DMS114 treated with DMSO at 0.1 percent for 48 hours (cell line): Measurements from ENCODE around the gene SLC26A8.
"Not testable (repeated sequence)": the region's sequence is repeated elsewhere in the genome, so short reads cannot be mapped to it uniquely, and the experiment has no call there.

Experiments used
- DNase-seq: peaks from one replicate; lab custom pipeline; 2025; ENCODE audit not compliant: unreplicated experiment; lab: John Stamatoyannopoulos, UW

Gene SLC26A8

GRCh38 chr6:35954333-35954732, 70.1 kb downstream of the SLC26A8 start:
- no peak for DNase-seq

GRCh38 chr6:35948725-35949124, 75.7 kb downstream of the SLC26A8 start:
- DNase-seq, result no peak

- no peak for DNase-seq
These were observed 78.8 kb downstream of the SLC26A8 start for GRCh38 chr6:35945650-35946025.

GRCh38 chr6:35943390-35943789, 81.1 kb downstream of the SLC26A8 start:
- DNase-seq, result no peak

- DNase-seq, result no peak
These were observed 82.1 kb downstream of the SLC26A8 start for GRCh38 chr6:35942355-35942754.

- DNase-seq, result not testable (repeated sequence)
These were observed 83.3 kb downstream of the SLC26A8 start for GRCh38 chr6:35941170-35941569.

- DNase-seq, result not testable (repeated sequence)
These were observed 84.4 kb downstream of the SLC26A8 start for GRCh38 chr6:35940014-35940413.

- not testable (repeated sequence) for DNase-seq
These were observed 85.2 kb downstream of the SLC26A8 start for GRCh38 chr6:35939259-35939658.

GRCh38 chr6:35936681-35937359, 87.6 kb downstream of the SLC26A8 start:
- DNase-seq, result no peak

- no peak for DNase-seq
These were observed 89.0 kb downstream of the SLC26A8 start for GRCh38 chr6:35935469-35935868.

GRCh38 chr6:35933844-35934243, 90.6 kb downstream of the SLC26A8 start:
- DNase-seq, result no peak

- DNase-seq, result not testable (repeated sequence)
These were observed 92.6 kb downstream of the SLC26A8 start for GRCh38 chr6:35931873-35932272.

- DNase-seq, result no peak
These were observed 93.3 kb downstream of the SLC26A8 start for GRCh38 chr6:35931120-35931561.

- no peak for DNase-seq
These were observed 94.8 kb downstream of the SLC26A8 start for GRCh38 chr6:35929601-35930000.

GRCh38 chr6:35926509-35927215, 97.8 kb downstream of the SLC26A8 start:
- DNase-seq, result no peak

GRCh38 chr6:35925961-35926360, 98.5 kb downstream of the SLC26A8 start:
- DNase-seq, result no peak

- no peak for DNase-seq
These were observed 100.3 kb downstream of the SLC26A8 start for GRCh38 chr6:35924146-35924545.

GRCh38 chr6:35922139-35922554, 102.3 kb downstream of the SLC26A8 start:
- DNase-seq, result no peak

- peak; percentile 79 for DNase-seq
These were observed 103.4 kb downstream of the SLC26A8 start, which contains the start of gene SRPK1 for GRCh38 chr6:35920793-35921732. TSS of gene SRPK1 (minus strand) at chr6:35921098. CDS start at chr6:35921056, 42 bp downstream.

- peak; percentile 28 for DNase-seq
These were observed 104.4 kb downstream of the SLC26A8 start for GRCh38 chr6:35919827-35920751.
